ENCODE measurements around the gene DGCR8.

GRCh38 chr22:20095521-20095920 lies 15.5 kb downstream of the DGCR8 start:
- no peak for TF ChIP-seq CTCF (IDR thresholded peaks at IDR 0.05; ENCODE audit: low read depth, low read length, poor library complexity, severe bottlenecking)
- TF ChIP-seq EZH2phosphoT487 (IDR thresholded peaks at IDR 0.05; ENCODE audit: borderline replicate concordance, low read length): no peak

Measured in DOHH2 (cell line).